AG08396 (cell line): ENCODE data around the gene KLHL18.
A peak's percentile ranks its signal among the peaks of the same experiment; 100 is the strongest.
"Not testable (repeated sequence)": the region's sequence is repeated elsewhere in the genome, so short reads cannot be mapped to it uniquely, and the experiment has no call there.

Source experiments
- DNase-seq: peaks from one replicate; pipeline ENCODE4 v3.0.0; 2012; ENCODE audit warnings: low spot score, mixed read lengths

Gene KLHL18

GRCh38 chr3:47314056-47314764, 31.5 kb downstream of the KLHL18 start:
- no peak for DNase-seq

DNA sequence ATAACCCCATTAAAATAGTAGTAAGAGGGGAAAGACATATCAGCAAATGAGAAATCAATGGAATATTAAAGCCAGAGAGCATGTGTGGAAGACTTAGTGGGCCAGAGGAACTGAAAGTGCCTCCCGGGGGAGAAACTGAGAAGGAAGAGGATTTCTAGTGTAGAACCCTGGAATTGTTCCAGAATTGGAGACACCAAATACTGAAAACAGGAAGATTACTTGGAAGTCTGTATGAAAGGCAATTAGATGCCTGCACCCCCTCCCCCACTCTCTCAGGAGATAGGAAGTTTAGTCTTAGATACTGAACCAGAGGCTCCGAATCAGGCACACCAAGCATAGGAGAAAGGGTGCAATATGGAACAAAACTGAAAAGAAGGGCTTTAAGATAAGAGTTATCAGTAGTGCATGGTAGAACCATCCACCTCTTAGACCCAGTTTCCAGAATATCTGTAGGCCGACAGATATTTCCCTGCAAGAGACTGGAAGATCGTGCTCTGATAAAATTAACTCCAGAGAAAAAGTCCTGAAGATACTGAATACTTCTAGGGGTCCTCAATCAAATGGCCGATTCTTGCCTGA, 32.4 kb downstream of the KLHL18 start:
- no peak for DNase-seq

DNA sequence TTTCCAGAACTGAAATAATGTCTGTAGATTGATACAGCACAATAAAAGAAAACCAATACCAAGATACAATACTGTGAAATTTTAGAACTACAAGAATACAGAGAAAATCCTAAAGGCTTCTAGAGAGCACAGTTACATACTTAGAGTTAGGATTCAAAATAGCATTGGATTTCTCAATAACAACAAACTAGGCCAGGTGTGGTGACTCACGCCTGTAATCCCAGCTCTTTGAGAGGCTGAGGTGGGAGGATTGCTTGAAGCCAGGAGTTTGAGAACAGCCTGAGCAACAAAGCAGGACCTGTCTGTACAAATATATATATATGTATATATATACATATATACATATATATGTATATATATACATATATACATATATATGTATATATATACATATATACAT, 33.4 kb downstream of the KLHL18 start:
- DNase-seq: not testable (repeated sequence)

DNA sequence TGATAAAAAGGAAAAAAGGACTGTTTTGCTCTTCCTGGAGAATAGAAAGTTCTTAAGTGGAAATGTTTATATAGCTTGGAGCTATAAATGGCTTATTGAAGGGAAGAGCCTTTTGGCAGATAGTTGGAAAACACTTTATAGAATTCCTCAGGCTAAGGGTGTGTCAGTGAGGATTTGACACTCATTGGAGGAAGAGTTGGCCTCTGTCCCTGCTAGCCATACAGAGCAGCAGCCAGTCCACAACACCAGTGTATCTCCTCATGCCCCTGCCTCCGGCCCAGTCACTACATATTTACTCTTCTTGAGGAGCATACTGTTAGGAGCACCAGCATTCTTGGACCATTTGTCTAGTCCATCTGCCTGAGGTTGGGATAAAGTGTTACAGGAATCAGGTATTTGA, 36.2 kb downstream of the KLHL18 start:
- peak; percentile 27 for DNase-seq

DNA sequence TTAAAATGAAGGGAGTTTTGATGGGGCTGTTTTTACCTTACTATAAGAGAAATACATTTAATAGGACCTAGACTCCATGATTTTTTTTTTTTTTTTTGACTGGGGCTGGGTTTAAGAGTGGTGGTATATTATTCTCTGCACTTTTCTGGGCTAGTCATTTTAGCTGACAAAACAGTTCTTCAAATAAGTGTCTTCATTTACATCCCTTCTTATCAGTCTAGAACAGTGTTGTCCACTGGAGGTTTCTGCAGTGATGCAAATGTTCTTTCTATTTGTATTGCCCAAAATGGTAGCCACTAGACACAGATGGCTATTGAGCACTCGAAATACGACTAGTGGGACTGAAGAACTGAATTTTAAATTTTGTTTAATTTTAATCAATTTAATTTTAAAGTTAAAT, 37.2 kb downstream of the KLHL18 start:
- DNase-seq: no peak

- no peak for DNase-seq
Observed at GRCh38 chr3:47323431-47324277, 40.9 kb downstream of the KLHL18 start.

DNA sequence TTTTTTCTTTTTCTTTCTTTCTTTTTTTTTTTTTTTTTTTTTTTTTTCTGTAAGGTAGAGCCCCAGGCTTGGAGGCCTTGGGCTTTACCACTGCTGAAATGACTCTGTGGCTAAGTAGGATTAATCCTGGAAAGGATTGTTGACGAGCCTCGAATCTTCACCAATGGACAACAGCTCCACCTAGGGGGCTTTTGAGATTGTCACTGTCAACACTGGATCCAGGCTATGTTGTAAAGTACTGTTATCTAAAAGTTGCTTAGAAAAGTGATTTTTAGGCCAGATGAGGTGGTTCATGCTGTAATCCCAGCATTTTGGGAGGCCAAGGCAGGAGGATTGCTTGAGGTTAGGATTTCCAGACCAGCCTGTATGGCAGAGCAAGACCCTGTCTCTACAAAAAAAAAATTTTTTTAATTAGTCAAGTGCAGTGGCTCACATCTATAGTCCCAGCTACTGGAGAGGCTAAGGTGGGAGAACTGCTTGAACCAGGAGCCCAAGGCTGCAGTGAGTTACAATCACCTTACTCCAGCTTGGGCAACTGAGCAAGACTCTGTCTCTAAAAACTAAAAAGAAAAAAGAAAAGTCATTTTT, 41.6 kb downstream of the KLHL18 start:
- DNase-seq: peak; percentile 85

DNA sequence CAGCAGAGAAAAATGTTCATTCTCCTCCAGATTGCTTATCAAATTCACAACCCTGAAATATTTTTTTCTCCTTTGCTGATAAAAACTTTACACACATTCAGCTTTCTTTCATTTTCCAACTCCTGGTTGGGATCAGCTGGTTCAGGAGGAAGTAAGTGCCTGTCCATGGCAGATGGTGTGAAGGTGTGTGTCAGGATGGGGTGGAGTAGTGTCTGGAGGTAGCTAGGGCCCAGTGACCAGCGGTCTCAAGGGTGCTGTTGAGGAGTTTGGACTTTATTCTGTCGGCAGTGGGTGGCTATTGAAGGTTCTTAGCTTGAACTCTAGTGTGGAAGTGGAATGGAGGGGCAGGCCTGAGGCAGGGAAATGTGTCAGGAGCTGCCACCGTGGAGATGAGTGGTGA, 51.2 kb downstream of the KLHL18 start:
- DNase-seq: no peak

DNA sequence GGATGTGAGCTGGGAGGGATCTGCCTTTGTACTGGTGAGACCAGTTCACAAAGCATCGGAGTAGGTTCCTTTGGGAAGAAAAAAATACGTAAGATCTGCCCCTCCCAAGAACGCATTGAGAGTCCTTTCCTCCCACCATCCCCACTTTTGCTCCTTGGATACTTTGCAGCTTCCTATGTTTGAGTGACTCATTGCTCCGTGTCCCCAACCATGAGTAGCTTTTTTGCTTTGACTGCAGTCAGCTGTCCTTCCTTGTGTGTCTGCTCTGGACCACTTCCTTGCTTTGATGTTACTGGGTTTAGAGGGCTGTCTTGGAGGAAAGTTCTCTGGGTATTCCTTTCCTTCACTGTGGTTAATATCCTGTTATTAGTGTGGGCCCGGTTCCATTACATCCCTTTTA, 54.9 kb downstream of the KLHL18 start:
- DNase-seq: no peak

DNA sequence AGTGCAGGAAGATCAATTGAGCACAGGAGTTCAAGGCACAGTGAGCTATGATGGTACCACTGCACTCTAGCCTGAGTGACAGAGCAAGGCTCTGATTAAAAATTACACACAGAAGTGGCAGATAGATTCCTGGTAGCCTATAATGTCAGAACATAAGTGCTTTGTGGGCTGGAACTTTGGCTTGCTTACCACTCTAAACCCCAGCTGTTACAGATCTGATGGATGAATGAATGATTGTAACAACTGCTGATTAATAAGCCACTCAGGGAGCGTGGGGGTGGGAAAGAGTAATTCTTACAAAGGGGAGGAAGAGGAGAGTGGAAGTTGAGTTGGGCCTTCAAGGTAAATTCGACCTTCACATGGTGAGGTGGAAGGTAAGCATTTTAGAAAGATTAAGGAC, 57.2 kb downstream of the KLHL18 start:
- no peak for DNase-seq

DNA sequence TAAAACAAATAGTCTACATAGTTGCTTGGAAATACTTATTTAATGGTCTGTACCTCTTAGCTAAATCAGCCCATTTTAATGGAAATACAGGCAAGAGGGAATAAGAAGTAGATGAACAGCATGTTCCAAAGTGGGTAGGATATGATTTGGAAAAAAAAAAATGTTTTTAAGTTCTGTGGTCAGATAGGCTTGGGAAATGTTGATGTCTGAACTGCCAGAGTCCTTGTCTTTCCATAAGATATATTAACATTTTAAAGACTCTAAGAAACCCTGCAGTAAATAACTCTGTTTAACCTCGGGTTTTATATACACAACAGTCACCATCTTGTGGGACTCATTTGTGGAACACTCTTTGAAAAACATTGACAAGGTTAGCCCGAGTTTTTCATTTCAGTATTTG, 58.1 kb downstream of the KLHL18 start:
- no peak for DNase-seq

DNA sequence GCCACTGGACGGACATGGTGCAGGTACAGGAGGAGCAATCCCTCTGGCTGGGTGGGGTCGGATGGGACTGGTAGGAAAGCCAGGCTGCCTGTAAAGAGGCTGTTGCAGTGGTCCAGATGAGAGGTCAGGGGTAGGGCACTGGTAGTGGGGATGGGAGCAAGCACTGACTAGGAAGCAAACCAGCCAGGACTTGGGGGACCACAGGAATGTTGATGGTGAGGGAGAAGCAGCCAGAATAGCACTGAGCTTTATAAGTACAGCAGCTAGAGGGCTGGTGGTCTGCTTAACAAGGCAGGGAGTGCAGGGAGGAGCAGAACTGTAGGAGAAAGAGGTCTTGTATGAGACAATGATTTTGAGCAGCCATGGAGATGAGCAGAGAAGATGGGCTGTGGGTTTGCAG, 59.4 kb downstream of the KLHL18 start:
- DNase-seq: no peak

DNA sequence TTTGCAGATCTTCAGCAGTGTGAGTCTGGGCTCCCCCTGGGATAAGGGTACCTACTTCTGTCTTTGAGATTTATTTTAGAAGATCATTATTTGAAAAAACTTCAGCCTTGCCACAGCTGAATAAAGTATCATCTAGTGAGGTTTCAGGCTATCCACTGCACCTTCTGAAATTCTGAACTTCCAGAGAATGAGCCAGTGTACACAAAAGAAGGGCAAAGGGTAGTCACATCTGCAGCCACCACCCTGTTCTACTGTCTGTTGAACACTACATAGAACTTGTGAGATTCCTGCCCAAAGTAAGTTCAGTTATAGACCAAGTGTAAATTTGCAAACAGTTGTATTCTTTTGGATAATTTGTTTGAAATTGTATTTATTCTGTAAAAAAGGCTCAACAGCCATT, 60.1 kb downstream of the KLHL18 start:
- DNase-seq: no peak

- no peak for DNase-seq
Observed at GRCh38 chr3:47343471-47343971, 60.8 kb downstream of the KLHL18 start.

- no peak for DNase-seq
Observed at GRCh38 chr3:47344971-47345370, 62.2 kb downstream of the KLHL18 start.

- peak; percentile 78 for DNase-seq
Observed at GRCh38 chr3:47347217-47347801, 64.6 kb downstream of the KLHL18 start.

GRCh38 chr3:47348411-47349154, 65.8 kb downstream of the KLHL18 start:
- DNase-seq: no peak

DNA sequence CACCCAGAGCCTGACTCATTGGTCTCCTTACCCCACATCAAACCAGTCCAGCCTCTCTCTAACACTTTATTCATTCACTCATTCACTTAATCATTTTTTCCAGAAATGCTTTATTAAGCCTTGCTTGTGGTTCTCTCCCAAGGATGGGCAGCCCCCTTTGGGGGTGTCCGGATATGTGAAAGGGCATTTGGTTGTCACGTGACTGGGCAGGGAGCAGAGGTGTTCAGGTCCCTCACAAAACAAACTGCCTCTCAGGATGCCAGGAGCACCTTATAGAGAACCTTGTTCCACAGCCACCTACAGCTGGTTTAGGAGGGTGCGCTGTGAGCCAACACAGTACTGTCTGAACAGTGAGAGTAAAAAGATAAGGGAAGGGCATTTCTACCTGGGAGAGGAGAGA, 72.3 kb downstream of the KLHL18 start:
- DNase-seq: no peak

GRCh38 chr3:47356201-47356600, 73.5 kb downstream of the KLHL18 start:
- no peak for DNase-seq

- DNase-seq: no peak
Observed at GRCh38 chr3:47359323-47359722, 76.6 kb downstream of the KLHL18 start.

DNA sequence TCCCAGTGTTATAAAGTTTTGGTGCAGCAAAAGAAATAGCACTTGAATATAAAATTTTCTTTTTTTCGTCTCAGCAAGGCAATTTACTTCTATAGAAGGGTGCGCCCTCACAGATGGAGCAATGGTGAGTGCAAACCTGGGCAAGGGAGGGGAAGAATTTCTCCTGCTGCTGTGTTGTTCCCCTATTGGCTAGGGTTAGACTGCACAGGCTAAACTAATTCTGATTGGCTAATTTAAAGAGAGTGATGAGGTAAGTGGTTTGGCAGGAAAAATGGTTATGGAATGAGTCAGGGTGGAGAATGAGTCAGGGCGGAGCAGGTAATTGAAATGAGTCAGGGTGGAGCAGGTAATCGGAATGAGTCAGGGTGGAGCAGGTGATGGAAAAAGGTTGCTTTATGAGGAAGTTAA, 77.4 kb downstream of the KLHL18 start:
- DNase-seq: not testable (repeated sequence)
